IMR-90 (cell line): Measurements from ENCODE around the gene GSG1L. TPM values are rescaled to one million over a fixed set of nuclear protein-coding genes. Genes with fewer than 3 reads are reported as not detected.

ENCODE experiments used
- ATAC-seq: fragments of 200-7000 bp; cut with Tn5 transposase; 2 replicates; pipeline ENCODE4 v1.9.1; 2020; ENCODE audit warnings: low read depth, mild to moderate bottlenecking, moderate library complexity
- BruUV-seq: library from RNA; stranded (reverse); fragments of 400-500 nt; replicated peaks from 2 replicates; lab custom pipeline; 2021; lab: Mats Ljungman, UMichigan
- CTCF ChIA-PET: fragments of 300-600 bp; formaldehyde crosslinking; extraction: SDS; loops from one replicate; lab custom pipeline; 2021; ENCODE audit warnings: antibody characterized with exemption; lab: Yijun Ruan, JAX
- POLR2A ChIA-PET: fragments of 300-600 bp; sonication (Branson Sonifier 250); formaldehyde crosslinking; loops from one replicate; lab custom pipeline; 2022; ENCODE audit warnings: antibody characterized with exemption; ENCODE audit not compliant: unreplicated experiment; lab: Charles Lee
- DNase-seq: peaks from one replicate; pipeline ENCODE4 v3.0.0; 2013
- H2AFZ ChIP-seq: replicated peaks from 2 replicates; pipeline ENCODE3; 2013; ENCODE audit warnings: low read length, mild to moderate bottlenecking; ENCODE audit not compliant: poor library complexity
- H2AK5ac ChIP-seq: 2 replicates; pipeline ENCODE4 v1.6.1; 2013; ENCODE audit warnings: low read depth, low read length, inconsistent platforms
- H2AK9ac ChIP-seq: replicated peaks from 2 replicates; pipeline ENCODE3; 2013; ENCODE audit warnings: mild to moderate bottlenecking, low read depth, low read length, moderate library complexity; ENCODE audit not compliant: poor library complexity
- H2BK120ac ChIP-seq: 2 replicates; pipeline ENCODE4 v1.6.1; 2013; ENCODE audit warnings: low read depth, low read length, inconsistent platforms
- H2BK15ac ChIP-seq: 3 replicates; pipeline ENCODE4 v1.6.1; 2013; ENCODE audit warnings: low read depth, low read length, inconsistent platforms
- H2BK20ac ChIP-seq: 2 replicates; pipeline ENCODE4 v1.6.1; 2013; ENCODE audit warnings: low read depth, mild to moderate bottlenecking, inconsistent platforms, low read length, moderate library complexity
- H2BK5ac ChIP-seq: 2 replicates; pipeline ENCODE4 v1.6.1; 2013; ENCODE audit warnings: mild to moderate bottlenecking, low read depth, low read length, inconsistent platforms; ENCODE audit not compliant: poor library complexity, severe bottlenecking
- H3K14ac ChIP-seq: replicated peaks from 2 replicates; pipeline ENCODE4 v1.6.1; 2013; ENCODE audit warnings: low read depth, low read length, inconsistent platforms
- H3K18ac ChIP-seq: 2 replicates; pipeline ENCODE4 v1.6.1; 2013; ENCODE audit warnings: low read depth, low read length, control low read depth
- H3K23ac ChIP-seq: 2 replicates; pipeline ENCODE4 v1.6.1; 2013; ENCODE audit warnings: low read depth, low read length, inconsistent platforms
- H3K27ac ChIP-seq: 2 replicates; pipeline ENCODE4 v1.5.1; 2013; ENCODE audit warnings: mild to moderate bottlenecking, control low read depth, low read length; ENCODE audit not compliant: insufficient read depth
- H3K27me3 ChIP-seq: 2 replicates; pipeline ENCODE4 v1.6.1; 2013; ENCODE audit warnings: low read length; ENCODE audit not compliant: control insufficient read depth, insufficient read depth
- H3K36me3 ChIP-seq: 2 replicates; pipeline ENCODE4 v1.6.1; 2013; ENCODE audit warnings: low read length, mixed read lengths; ENCODE audit not compliant: control insufficient read depth, insufficient read depth
- H3K4ac ChIP-seq: 2 replicates; pipeline ENCODE4 v1.6.1; 2013; ENCODE audit warnings: low read depth, low read length, inconsistent platforms
- H3K4me1 ChIP-seq: 2 replicates; pipeline ENCODE4 v1.6.1; 2013; ENCODE audit warnings: low read length, mixed read lengths; ENCODE audit not compliant: control insufficient read depth, insufficient read depth
- H3K4me2 ChIP-seq: 2 replicates; pipeline ENCODE4 v1.6.1; 2013; ENCODE audit warnings: low read depth, mild to moderate bottlenecking, control low read depth, low read length, moderate library complexity
- H3K4me3 ChIP-seq: 2 replicates; pipeline ENCODE4 v1.5.1; 2013; ENCODE audit warnings: low read depth, mild to moderate bottlenecking, control low read depth, low read length, moderate library complexity; ENCODE audit not compliant: insufficient read depth
- H3K56ac ChIP-seq: 2 replicates; pipeline ENCODE4 v1.6.1; 2013; ENCODE audit warnings: low read length, inconsistent platforms; ENCODE audit not compliant: insufficient read depth; ENCODE audit errors: extremely low read depth
- H3K79me1 ChIP-seq, 2 experiments: 2 replicates each; pipeline ENCODE4 v1.6.1; 2013; ENCODE audit warnings: low read length in 2 of 2, inconsistent platforms in 1 of 2, low read depth in 1 of 2
- H3K9ac ChIP-seq: 2 replicates; pipeline ENCODE4 v1.6.1; 2013; ENCODE audit warnings: low read depth, low read length, control low read depth
- H3K9me1 ChIP-seq: 2 replicates; pipeline ENCODE4 v1.6.1; 2013; ENCODE audit warnings: low read length, inconsistent platforms; ENCODE audit not compliant: insufficient read depth
- H3K9me3 ChIP-seq: 2 replicates; pipeline ENCODE4 v1.6.1; 2013; ENCODE audit warnings: low read length; ENCODE audit not compliant: control insufficient read depth, insufficient read depth
- H4K20me1 ChIP-seq: 2 replicates; pipeline ENCODE4 v1.6.1; 2013; ENCODE audit warnings: low read length, inconsistent platforms; ENCODE audit not compliant: insufficient read depth
- H4K5ac ChIP-seq: 2 replicates; pipeline ENCODE4 v1.6.1; 2013; ENCODE audit warnings: mild to moderate bottlenecking, low read depth, low read length, control low read depth
- H4K8ac ChIP-seq, 2 experiments: 2 replicates each; pipeline ENCODE4 v1.6.1; 2013; ENCODE audit warnings: low read depth in 2 of 2, low read length in 2 of 2, control low read depth in 1 of 2, inconsistent platforms in 1 of 2
- H4K91ac ChIP-seq: 2 replicates; pipeline ENCODE4 v1.6.1; 2013; ENCODE audit warnings: low read depth, low read length, inconsistent platforms; ENCODE audit not compliant: insufficient read depth
- BHLHE40 ChIP-seq: fragments of 150-350 bp; IDR thresholded peaks from 2 replicates; pipeline ENCODE4 v1.6.1; 2016; ENCODE audit warnings: mild to moderate bottlenecking, low read depth, low read length
- CEBPB ChIP-seq: IDR thresholded peaks from 2 replicates; pipeline ENCODE4 v1.6.1; 2012; ENCODE audit warnings: low read depth, low read length, improper control_type of control experiment
- CHD1 ChIP-seq: IDR thresholded peaks from 2 replicates; pipeline ENCODE4 v1.6.1; 2012; ENCODE audit warnings: low read depth, low read length, improper control_type of control experiment
- FOS ChIP-seq: fragments of 150-350 bp; IDR thresholded peaks from 2 replicates; pipeline ENCODE4 v1.6.1; 2016; ENCODE audit warnings: low read depth, low read length
- MAFK ChIP-seq: IDR thresholded peaks from 2 replicates; pipeline ENCODE4 v1.6.1; 2012; ENCODE audit warnings: low read depth, low read length, improper control_type of control experiment
- MAZ ChIP-seq: IDR thresholded peaks from 2 replicates; pipeline ENCODE4 v1.6.1; 2012; ENCODE audit warnings: low read depth, mild to moderate bottlenecking, low read length, improper control_type of control experiment, moderate library complexity, borderline replicate concordance
- MXI1 ChIP-seq: IDR thresholded peaks from 2 replicates; pipeline ENCODE4 v1.6.1; 2012; ENCODE audit warnings: low read depth, mild to moderate bottlenecking, low read length, moderate library complexity, borderline replicate concordance
- NFE2L2 ChIP-seq: fragments of 150-350 bp; IDR thresholded peaks from 2 replicates; pipeline ENCODE4 v1.6.1; 2016; ENCODE audit warnings: low read depth, mild to moderate bottlenecking, low read length
- POLR2A ChIP-seq: IDR thresholded peaks from 2 replicates; pipeline ENCODE4 v1.6.1; 2012; ENCODE audit warnings: mild to moderate bottlenecking, low read depth, low read length
- RAD21 ChIP-seq: IDR thresholded peaks from 2 replicates; pipeline ENCODE4 v1.6.1; 2012; ENCODE audit warnings: low read length, improper control_type of control experiment
- RCOR1 ChIP-seq: IDR thresholded peaks from 2 replicates; pipeline ENCODE4 v1.6.1; 2012; ENCODE audit warnings: mild to moderate bottlenecking, low read length, improper control_type of control experiment; ENCODE audit not compliant: insufficient replicate concordance
- RFX5 ChIP-seq: IDR thresholded peaks from 2 replicates; pipeline ENCODE4 v1.8.0; 2012; ENCODE audit warnings: low read depth, mild to moderate bottlenecking, low read length, moderate library complexity
- SMC3 ChIP-seq: fragments of 150-350 bp; IDR thresholded peaks from 2 replicates; pipeline ENCODE4 v1.6.1; 2016; ENCODE audit warnings: low read depth, mild to moderate bottlenecking, antibody characterized with exemption, low read length, moderate library complexity
- dilution Hi-C: fragments of 300-500 bp; cut with HindIII; formaldehyde crosslinking; loops from one replicate; pipeline ENCODE4 v1.14.3; 2018; ENCODE audit warnings: low sequenced_read_pairs; ENCODE audit not compliant: unreplicated experiment
- in situ Hi-C: fragments of 300-500 bp; cut with MboI; formaldehyde crosslinking; loops from 3 replicates; pipeline ENCODE4 v1.14.3; 2019; ENCODE audit warnings: low sequenced_read_pairs, inconsistent platforms, mixed read lengths
- intact Hi-C: fragments of 100-400 bp; cut with micrococcal nuclease; formaldehyde crosslinking; loops from 2 replicates; pipeline ENCODE4 v1.10.0; 2022
- polyA plus RNA-seq, 3 experiments: library from polyadenylated mRNA; depleted of rRNA; stranded (reverse); fragments of >200 nt; gene quantifications; 2 replicates each; pipeline ENCODE4 v1.2.3, GENCODE V29; 2012; ENCODE audit warnings: low replicate concordance in 1 of 3
- total RNA-seq: library from RNA; depleted of rRNA; stranded (reverse); fragments of >200 nt; gene quantifications from 2 replicates; pipeline ENCODE4 v1.2.3, GENCODE V29; 2012
- TF ChIP-seq, protein P1 (sequence below): conservative IDR thresholded peaks from 2 replicates; pipeline ENCODE4 v1.5.1; 2012; ENCODE audit warnings: mild to moderate bottlenecking, low read depth, low read length, improper control_type of control experiment
- TF ChIP-seq, protein P2 (sequence below): fragments of 150-350 bp; IDR thresholded peaks from 2 replicates; pipeline ENCODE4 v1.6.1; 2016; ENCODE audit warnings: low read depth, mild to moderate bottlenecking, low read length, moderate library complexity, borderline replicate concordance
- TF ChIP-seq, protein P3 (sequence below): fragments of 150-350 bp; IDR thresholded peaks from 2 replicates; pipeline ENCODE4 v1.6.1; 2017; ENCODE audit warnings: mild to moderate bottlenecking, antibody characterized with exemption, low read length, low read depth

The GSG1L gene
- total and polyA plus RNA-seq, 2 of the 4 experiments (the other 2 are of a cell fraction), result not detected

DNA sequence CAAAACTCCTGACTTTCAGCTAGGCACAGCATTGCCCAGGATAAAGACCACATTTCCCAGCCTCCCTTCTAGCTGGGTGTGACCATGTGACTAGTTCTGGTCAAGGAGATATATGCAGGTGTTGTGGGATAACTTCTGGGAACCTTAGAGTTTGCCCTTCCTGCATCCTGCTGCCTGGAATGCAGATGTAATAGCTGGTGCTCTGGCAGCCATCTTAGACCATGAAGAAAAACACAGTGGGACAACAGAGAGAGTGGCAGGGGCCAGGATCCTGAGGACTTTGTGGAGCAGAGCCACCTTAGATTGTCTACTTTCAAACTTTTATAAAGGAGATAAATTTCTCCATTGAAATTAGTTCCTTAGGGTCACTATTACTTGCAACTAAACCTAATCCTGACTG, 101.3 kb downstream of the GSG1L start:
- Histone ChIP-seq H2AK9ac (no peak overlapping the region), H3K18ac (no peak overlapping the region), H3K27ac (no peak overlapping the region), H3K4me1 (no peaks in the 10 kb centered on the region), H4K5ac (no peak overlapping the region), H3K56ac (no peak overlapping the region), H2BK5ac (no peak overlapping the region), H3K9me1 (no peaks in the 10 kb centered on the region; the same call in 1 of the 2 replicates), H4K20me1 (no peaks in the 10 kb centered on the region), H2BK15ac (no peak overlapping the region), H3K9me3 (no peaks in the 10 kb centered on the region), H2AFZ (no peak overlapping the region), H2BK120ac (no peak overlapping the region), H3K79me1 (no peaks in the 10 kb centered on the region), H3K4me3 (no peak overlapping the region), H3K4ac (no peak overlapping the region), H3K9ac (no peak overlapping the region), H3K27me3 (no peaks in the 10 kb centered on the region; the same call in 1 of the 2 replicates), H2BK20ac (no peak overlapping the region), H3K4me2 (no peak overlapping the region), H4K8ac (no peak overlapping the region), H2AK5ac (no peak overlapping the region), H3K14ac (no peak overlapping the region), H3K36me3 (no peaks in the 10 kb centered on the region), H4K91ac (no peak overlapping the region), H3K23ac (no peak overlapping the region)
- ChIA-PET CTCF (no interaction called here), POLR2A (no interaction called here)
- dilution Hi-C loops, result no loop called here
- no peak for TF ChIP-seq SMC3
- no peak for TF ChIP-seq MAZ
- TF ChIP-seq CEBPB, result no peak
- TF ChIP-seq RAD21, result no peak
- TF ChIP-seq, protein P1, sequence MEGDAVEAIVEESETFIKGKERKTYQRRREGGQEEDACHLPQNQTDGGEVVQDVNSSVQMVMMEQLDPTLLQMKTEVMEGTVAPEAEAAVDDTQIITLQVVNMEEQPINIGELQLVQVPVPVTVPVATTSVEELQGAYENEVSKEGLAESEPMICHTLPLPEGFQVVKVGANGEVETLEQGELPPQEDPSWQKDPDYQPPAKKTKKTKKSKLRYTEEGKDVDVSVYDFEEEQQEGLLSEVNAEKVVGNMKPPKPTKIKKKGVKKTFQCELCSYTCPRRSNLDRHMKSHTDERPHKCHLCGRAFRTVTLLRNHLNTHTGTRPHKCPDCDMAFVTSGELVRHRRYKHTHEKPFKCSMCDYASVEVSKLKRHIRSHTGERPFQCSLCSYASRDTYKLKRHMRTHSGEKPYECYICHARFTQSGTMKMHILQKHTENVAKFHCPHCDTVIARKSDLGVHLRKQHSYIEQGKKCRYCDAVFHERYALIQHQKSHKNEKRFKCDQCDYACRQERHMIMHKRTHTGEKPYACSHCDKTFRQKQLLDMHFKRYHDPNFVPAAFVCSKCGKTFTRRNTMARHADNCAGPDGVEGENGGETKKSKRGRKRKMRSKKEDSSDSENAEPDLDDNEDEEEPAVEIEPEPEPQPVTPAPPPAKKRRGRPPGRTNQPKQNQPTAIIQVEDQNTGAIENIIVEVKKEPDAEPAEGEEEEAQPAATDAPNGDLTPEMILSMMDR, result no peak
- no peak for TF ChIP-seq NFE2L2
- TF ChIP-seq POLR2A, result no peak
- TF ChIP-seq, protein P2, sequence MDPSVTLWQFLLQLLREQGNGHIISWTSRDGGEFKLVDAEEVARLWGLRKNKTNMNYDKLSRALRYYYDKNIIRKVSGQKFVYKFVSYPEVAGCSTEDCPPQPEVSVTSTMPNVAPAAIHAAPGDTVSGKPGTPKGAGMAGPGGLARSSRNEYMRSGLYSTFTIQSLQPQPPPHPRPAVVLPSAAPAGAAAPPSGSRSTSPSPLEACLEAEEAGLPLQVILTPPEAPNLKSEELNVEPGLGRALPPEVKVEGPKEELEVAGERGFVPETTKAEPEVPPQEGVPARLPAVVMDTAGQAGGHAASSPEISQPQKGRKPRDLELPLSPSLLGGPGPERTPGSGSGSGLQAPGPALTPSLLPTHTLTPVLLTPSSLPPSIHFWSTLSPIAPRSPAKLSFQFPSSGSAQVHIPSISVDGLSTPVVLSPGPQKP, result no peak
- no peak for TF ChIP-seq MAFK
- TF ChIP-seq, protein P3, sequence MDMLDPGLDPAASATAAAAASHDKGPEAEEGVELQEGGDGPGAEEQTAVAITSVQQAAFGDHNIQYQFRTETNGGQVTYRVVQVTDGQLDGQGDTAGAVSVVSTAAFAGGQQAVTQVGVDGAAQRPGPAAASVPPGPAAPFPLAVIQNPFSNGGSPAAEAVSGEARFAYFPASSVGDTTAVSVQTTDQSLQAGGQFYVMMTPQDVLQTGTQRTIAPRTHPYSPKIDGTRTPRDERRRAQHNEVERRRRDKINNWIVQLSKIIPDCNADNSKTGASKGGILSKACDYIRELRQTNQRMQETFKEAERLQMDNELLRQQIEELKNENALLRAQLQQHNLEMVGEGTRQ, result no peak
- no peak for TF ChIP-seq CHD1
- no peak for TF ChIP-seq RCOR1
- TF ChIP-seq RFX5, result no peak
- no peak for TF ChIP-seq FOS
- no peak for TF ChIP-seq MXI1
- no peak for TF ChIP-seq BHLHE40
- ATAC-seq (no peak), DNase-seq (no peak)
- intact Hi-C loops, result no loop called here
- BruUV-seq, result no TSS peak
- in situ Hi-C loops, result no loop called here
